Iris pigment epithelial cell (primary cell): Measurements from ENCODE around the gene BSG.
A peak's percentile ranks its signal among the peaks of the same experiment; 100 is the strongest.
"Not testable (repeated sequence)": the region's sequence is repeated elsewhere in the genome, so short reads cannot be mapped to it uniquely, and the experiment has no call there.

Source experiments
- DNase-seq: peaks from one replicate; pipeline ENCODE4 v3.0.0-alpha.2; 2011; ENCODE audit warnings: low read depth

Gene BSG

DNA sequence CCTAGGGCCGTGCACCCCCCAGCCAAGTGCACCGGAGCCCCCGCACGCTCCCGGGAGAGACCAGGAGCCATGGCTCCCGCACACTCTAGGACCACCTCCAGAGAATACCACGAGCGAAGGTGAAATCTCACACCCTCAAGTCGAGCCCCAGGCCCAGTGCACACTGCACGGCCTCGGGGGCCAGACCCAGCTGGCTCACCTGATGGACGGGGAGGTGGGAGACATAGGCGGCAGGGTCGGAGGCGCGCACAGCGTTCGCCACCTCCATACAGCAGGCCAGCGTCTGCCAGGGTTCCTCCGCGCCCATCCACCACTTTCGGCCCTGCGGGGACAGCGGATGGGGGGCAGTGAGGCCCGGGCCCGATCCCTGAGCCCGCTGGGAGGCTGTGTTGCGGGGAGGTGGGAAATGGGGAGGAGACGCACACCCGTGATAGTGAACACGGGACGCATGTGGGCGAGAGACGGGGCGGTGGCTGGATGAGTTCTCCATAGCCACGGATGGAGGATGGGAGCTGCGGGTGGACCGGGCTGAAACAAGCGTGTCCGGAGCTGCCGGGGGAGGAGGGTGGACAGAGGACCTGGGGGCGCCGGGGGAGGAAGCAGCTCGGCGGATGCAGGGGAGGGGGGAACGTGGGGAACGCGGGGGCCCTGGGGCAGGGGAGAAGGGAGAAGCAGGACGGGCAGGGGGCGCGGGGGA, 47.9 kb downstream of the BSG start:
- DNase-seq = no peak

DNA sequence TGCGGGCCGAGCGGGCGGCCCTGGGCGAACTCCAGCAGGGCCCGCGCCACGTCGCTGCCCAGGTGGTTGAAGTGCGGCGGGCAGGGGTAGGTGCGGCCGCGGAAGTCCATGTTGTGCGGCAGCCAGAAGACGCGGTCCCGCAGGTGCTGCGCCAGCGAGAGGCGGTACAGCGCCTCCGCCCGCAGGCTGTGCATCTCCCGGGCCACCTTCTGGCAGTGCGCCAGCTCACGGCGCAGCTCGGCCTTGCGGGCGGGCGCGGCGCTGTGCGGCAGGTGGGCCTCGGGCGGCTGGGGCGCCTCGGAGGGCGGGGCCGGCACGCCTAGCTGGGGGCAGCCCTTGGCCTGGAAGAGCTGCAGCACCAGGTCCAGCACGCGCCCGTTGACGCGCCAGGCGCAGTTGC, 48.8 kb downstream of the BSG start:
- DNase-seq = not testable (repeated sequence)

DNA sequence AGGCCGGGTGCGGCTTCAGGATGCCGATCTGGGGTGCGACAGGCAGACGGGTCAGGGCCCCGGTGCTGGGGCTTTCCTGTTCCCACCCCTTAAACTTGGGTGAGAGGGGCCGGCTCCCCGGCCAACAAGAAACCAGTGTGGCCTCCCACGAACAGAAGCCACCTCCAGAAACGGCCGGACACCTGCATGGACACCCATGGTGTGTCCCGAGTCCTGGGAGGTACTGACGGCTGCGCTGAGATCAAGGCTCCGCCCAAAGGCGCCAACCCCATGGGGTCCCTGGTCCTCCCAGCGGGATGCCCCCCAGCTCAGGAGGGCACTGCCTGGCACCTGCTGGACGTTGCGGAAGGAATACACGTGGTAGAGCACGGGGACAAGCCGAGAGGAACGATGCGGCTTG, 49.4 kb downstream of the BSG start:
- no peak for DNase-seq

DNA sequence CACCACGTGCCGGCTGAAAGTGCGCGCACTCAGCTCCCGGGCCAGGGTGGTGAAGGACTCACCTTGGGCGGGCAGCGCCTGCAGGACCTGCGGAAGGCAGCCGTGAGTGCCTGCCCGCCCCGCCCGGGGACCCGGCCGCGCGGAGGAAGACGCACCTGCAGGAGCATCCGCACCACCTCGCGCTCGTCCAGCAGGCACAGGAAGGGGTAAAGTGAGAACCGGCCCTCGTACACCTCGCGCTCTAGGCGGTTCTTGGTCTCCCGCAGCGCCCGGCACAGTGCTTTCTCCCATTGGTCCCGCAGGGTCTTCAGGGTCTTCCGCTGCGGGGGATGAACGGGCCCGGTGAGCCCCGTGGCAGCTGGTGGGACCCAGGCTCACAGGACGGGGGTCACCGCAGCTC, 50.3 kb downstream of the BSG start:
- no peak for DNase-seq

DNA sequence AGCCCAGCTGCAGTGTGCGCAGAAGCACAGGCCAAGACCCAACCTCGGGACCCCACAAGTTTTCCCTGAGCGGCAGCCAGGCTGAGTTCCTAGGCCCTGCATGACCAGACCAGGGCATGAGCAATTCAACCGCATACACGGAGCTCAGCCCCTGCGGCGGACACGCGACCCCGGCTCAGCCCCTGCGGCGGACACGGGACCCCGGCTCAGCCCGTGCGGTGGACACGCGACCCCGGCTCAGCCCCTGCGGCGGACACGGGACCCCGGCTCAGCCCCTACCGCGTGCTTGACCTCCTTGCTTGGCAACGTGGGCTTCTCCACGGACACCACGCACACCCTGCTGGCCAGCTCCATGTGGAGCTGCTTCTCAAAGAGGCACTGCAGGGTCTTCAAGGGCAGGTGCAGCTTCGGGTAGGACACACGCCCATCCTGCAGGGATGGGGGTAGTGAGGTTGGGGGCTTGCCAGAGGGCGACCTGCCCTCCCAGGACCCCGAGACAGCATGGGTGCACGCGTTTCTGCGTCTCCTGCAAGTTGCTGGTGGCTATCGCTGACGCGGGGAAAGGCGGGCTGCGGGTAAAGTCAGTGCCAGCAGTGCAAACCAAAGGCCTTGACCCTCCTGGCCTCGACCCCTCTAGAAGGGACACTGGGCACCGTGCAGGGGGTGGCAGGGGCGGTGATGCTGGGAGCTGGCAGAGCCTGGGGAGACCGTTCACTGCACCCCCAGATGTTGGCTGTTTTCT, 51.0 kb downstream of the BSG start:
- no peak for DNase-seq

DNA sequence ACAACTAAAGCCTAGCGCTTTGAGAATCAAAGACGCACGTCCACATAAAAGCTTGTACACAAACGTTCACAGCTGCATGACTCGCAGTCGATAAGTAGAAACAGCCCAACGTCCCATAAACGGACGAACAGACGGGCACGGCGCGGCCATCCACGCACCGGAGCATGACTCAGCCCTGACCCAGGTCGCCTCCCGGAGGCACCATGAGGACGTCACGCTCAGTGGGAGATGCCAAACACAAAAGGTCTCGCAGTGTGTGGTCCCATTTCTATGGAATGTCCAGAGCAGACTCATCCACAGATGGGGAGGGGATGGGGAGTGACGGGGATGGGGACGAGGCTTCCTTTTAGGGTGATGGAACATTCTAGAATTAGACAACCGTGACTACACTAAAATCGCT, 51.6 kb downstream of the BSG start:
- DNase-seq = peak; percentile 91

DNA sequence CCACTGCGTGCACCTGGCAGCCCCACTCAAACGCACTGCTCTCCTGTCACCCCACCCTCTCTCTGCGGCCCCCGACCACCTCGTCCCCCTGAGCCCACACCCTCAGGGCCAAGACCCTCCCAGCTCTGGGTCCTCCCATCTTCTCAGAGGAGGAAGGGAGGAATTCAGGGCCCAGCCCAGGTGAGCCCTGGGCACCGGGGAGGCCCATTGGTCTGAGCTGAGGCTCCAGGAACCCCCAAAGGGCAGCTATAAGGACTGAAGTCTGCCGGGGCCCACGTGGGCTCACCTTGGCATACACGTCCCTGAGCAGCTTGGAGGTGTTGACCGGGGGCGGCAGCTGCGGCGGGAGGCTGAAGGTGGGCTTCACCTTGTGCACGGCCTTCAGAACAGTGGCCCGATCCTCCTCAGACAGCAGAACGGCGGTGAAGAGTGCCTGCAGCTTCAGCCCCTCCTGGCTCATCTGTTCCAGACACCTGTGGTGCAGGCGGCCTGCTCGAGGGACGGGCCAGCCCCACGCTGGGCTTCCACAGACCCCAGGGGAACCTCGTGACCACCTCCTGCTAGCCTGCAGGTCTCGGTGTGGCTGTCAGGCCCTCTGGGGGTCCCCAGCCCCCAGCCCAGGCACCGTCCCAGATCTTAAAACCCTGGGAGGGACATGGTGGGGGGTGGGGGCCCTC, 52.2 kb downstream of the BSG start:
- no peak for DNase-seq

DNA sequence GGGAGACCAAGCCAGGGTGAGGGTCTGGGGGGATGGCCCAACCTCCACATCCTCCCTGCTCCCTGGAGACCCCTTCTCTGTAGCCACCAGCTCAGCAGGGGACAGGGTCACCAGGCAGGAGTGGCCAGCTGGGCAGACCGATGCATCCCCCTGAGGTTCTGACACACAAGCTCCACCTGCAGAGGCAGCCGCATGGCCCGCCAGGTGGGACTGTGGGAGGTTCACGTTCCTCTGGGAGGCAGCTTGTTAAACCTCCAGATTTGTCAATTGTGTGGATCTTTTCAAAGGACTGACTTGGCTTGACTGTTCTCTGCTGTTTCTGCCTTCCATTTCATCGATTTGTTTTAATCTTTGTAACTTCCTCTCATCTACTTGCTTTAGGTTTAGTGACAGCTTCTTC, 52.9 kb downstream of the BSG start:
- DNase-seq = no peak

DNA sequence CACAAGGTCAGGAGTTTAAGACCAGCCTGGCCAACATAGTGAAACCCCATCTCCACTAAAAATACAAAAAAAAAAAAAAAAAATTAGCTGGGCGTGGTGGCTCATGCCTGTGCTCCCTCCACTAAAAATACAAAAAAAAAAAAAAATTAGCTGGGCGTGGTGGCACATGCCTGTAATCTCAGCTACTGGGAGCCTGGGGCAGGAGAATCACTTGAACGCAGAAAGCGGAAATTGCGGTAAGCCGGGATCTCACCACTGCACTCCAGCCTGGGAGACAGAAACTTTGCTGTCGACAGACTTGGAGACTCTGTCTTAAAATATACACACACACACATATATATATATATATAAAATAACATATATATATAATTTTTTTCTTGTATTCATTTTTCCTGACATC, 54.2 kb downstream of the BSG start:
- not testable (repeated sequence) for DNase-seq

DNA sequence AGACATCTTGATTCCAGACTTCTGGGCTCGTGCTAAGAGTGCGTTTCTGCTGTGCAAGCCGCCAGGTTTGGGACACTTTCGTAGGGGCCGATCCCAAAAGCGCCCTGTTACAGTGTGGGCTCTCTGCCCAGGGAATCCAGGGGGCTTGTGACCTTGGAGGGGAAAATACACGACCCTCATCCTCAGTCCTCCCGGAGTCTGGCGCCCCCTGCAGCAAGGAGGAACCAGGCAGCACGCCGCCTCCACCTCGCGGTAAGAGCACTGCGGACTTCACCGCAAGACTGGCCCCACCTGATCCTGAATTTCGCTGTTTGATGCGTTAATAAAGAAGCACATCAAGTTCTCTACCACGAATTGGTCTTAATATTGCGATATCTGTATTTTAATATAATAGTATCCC, 55.8 kb downstream of the BSG start:
- no peak for DNase-seq

DNA sequence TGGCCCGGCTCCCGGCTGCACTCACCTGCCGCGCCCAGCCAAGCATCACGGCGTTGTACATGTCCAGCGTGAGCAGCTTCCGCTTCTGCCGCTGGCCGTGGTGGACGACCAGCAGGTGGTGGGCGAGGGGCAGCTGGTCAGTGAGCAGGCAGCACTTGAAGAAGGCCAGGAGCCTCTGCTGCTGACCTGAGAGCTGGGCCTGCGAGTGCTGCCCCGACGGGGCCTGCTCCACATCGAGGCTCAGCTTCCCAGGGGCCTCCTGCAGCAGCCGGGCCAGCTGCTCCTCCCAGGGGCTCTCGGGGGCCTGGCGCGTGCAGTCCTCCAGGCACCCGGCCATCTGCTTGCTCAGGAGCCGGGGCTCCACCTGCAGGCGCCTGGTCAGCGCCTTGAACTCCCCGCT, 57.1 kb downstream of the BSG start:
- DNase-seq = not testable (repeated sequence)

DNA sequence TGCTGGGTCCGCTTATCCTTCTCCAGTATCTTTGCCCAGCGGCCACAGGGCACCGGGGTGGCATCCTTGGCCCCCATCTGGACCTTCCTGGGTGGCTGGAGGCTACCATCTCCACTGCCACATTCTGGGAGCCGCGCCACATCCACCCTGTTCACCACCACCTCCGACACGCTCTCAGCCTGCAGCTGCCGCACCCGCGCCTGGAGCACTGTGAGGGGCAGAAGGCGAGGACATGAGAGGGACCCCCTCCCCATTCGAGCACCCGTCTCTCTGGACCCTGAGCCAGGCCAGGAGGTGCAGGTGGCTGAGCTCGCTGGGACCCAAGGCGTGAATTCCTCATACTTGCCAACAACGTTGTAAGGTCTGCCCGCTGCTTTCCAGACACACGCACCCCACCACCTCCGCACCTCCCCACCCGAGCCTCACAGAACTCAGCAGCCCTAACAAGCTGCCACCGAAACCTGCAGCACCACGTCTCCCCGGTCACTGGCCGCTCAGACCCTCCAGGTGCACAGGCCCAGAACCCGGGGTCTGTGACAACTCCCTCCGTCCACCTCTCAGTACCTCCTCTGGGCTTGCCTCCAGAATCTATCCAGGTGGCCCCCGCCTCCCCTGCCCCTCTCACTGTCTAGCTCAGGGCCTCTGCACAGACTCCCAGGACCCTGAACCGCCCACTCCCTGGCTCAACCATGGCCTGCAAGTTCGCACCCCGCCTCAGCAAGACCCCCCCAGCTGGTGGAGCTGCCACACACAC, 57.7 kb downstream of the BSG start:
- DNase-seq = no peak

DNA sequence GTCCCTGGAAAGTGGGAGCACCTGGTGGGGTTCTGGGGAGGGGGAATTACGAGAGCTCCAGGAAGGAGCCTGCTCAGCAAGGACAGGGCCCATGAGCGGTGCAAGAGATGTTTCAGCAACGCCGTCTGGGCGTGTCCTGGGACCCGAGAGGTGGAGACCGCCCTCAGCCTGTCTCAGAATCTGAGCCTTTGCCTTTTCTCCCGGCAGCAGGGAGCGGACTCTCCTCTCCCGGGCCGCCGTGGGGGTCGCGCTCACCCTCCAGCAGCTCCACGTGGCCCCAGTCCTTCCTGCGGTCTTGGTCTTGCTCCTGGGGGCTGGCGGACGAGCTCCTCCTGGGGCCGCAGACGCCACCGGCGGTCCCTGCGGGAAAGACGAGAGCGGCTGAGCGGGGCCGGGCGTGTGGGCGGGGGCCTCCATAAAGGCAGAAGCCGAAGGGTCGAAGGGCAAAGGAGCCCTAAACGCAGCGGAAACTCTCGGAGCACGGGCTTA, 60.2 kb downstream of the BSG start:
- peak; percentile 69 for DNase-seq
